Measurements from ENCODE around the gene GMDS.

Gene GMDS

GRCh38 chr6:2086326-2086965, 159.0 kb downstream of the GMDS start:
- no peak for DNase-seq

- DNase-seq, result no peak
These were observed 159.7 kb downstream of the GMDS start for GRCh38 chr6:2085657-2086056.

DNA sequence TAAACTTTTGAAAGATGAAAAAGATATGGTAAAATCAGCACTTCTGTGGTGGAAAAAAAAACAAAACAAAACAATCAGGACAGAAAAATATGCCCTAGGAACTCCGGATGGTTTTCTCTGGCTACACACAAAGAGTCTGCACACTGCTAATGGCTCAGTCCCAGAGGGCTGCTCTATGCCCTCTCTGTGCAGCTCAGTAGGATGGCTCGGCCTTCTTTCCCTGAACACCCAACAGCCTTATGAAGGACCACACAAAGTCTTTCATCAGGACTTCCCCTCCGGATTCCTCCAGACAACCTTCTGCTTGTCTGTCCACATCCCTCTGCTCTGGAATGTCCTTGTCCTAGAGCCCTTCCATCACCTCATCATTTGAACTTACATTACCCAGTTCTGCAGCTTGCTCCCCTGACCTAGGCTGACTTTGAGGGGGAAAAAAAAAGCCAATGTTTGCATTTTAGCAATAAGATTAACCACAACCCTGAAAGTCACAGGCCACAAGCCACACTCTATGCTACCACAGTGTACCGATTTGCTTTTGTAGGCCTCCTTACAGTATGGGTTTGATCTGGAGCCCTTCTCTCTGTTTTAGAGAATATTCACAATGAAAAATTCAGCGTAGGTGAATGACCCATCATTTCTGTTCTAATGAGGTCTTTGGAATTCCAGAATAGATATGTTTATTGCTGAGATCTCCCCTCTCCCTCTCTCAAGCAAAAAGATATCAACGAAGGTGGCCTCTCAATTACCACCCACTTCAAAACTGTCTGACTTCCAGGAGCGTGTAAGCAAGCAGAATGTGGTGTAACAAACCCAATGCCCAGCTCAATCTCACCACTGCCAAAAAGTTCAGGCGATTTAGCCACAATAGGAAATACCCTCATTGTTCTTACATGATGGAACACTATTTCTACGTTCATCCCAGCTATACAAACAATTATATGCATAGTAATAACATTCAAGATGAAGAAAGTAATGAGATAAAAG, 164.0 kb downstream of the GMDS start:
- DNase-seq, result no peak

GRCh38 chr6:2078888-2079287, 166.5 kb downstream of the GMDS start:
- no peak for DNase-seq

DNA sequence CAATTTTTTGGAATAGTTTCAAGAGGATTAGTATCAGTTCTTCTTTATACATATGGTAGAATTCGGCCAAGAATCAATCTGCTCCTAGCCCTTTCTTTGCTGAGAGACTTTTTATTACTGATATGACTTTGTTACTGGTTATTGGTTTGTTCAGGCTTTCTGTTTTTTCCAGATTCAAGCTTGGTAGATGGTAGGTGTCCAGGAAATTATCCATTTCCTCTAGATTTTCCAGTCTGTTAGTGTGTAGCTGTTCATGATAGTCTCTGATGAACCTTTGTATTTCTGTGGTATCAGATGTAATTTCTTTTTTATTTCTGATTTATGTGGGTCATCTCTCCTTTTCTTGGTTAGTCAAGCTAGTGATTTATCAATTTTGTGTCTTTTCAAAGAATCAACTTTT, 167.6 kb downstream of the GMDS start:
- no peak for DNase-seq

DNA sequence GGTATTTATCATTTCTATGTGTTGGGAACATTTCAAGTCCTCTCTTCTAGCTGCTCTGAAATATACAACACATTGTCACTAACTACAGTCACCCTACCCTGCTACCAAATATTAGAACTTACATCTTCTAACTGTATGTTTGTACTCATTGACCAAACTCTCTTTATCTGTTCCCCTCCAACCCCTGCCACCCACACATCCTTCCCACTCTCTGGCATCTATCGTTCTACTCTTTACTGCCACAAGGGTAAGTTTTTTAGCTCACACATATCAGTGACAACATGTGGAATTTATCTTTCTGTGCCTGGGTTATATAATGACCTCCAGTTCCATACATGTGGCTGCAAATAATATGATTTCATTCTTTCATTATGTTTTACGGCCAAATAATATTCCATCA, 171.9 kb downstream of the GMDS start:
- DNase-seq, result no peak

- no peak for DNase-seq
These were observed 173.0 kb downstream of the GMDS start for GRCh38 chr6:2072453-2072852.

- DNase-seq, result peak; percentile 15
These were observed 181.9 kb downstream of the GMDS start for GRCh38 chr6:2063547-2063946.

GRCh38 chr6:2061880-2062279, 183.5 kb downstream of the GMDS start:
- DNase-seq, result no peak

- DNase-seq, result no peak
These were observed 189.5 kb downstream of the GMDS start for GRCh38 chr6:2055911-2056310.

DNA sequence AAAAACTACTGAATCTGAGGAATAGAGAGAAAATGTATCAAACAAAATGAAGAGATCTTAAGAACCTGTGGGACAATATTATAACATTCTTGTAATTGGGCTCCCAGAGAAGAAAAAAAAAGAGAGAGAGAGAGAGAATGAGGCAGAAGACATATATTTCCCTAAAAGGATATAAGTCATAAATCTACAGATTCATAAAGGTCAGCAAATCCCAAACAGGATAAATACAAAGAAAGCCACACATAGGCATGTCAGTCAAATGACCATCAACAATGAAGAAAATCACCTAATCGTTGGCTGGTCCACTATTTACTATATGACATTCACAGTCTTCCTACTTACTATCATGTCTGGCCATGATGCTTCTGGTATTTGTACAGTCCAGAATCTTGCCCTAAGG, 190.3 kb downstream of the GMDS start:
- no peak for DNase-seq

- DNase-seq, result no peak
These were observed 190.8 kb downstream of the GMDS start for GRCh38 chr6:2054516-2055067.

- no peak for DNase-seq
These were observed 191.7 kb downstream of the GMDS start for GRCh38 chr6:2053691-2054090.

- no peak for DNase-seq
These were observed 197.6 kb downstream of the GMDS start for GRCh38 chr6:2047855-2048254.

GRCh38 chr6:2044192-2044591, 201.2 kb downstream of the GMDS start:
- DNase-seq, result no peak

GRCh38 chr6:2042956-2043648, 202.3 kb downstream of the GMDS start:
- no peak for DNase-seq

GRCh38 chr6:2038092-2038491, 207.3 kb downstream of the GMDS start:
- DNase-seq, result no peak

- DNase-seq, result no peak
These were observed 208.0 kb downstream of the GMDS start for GRCh38 chr6:2037237-2037926.

DNA sequence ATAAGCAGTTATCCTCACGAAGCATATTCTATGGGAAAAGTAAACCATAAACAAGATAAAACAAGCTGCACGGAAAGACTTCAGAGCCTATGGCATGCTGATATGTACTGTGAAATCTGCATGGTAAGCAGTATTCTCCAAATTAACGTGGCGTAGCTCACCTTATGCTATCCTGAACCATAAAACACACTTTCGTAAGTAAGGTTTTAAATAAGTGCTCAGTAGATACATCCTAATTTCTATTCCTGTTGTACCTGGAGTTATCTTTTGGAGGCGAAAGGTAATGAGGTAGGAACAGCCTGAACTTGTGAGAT, 208.7 kb downstream of the GMDS start:
- DNase-seq, result no peak

DNA sequence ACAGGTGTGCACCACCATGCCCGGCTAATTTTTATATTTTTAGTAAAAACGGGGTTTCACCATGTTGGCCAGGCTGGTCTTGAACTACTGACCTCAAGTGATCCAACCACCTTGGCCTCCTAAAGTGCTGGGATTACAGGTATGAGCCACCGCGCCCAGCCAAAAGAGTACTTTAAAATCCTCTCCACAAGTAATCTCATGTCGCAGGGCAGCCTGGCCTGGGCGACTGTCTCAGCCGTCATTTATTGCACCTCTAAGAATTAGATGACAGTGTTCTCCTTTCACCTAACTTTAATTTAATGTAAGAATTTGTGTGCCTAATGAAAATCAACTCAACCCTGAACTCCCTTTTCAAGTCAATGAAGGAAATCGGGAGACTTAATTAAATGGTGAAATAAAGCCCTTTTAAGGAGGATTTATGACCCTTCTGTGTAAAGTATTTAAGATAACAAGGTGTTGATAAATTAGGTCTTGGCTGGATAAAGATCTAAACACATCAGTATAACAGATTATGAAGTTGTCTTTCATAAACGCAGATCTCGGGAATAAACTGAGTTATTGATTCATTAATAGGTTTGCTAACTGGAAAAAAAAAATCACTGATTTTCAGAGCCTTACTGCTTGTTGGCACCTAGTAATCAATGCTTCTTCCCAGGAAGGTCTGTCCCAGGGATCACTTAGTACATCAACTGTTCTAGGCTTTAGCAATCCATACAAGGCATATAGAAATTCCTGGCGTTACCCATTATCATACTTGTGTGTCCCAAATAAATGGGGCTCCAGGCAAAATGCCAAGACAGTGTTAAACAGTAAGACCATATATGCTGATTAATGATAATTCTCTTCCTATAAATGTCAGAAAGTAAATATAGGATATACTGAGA, 209.3 kb downstream of the GMDS start:
- no peak for DNase-seq

- no peak for DNase-seq
These were observed 210.4 kb downstream of the GMDS start for GRCh38 chr6:2035046-2035445.

- DNase-seq, result no peak
These were observed 211.1 kb downstream of the GMDS start for GRCh38 chr6:2034256-2034655.
